GM23248 (cell line): Measurements from ENCODE around the gene ARHGEF28. TPM values are rescaled to one million over a fixed set of nuclear protein-coding genes. Genes with fewer than 3 reads are reported as not detected.
A peak's percentile ranks its signal among the peaks of the same experiment; 100 is the strongest.

ENCODE experiments used
- DNase-seq: peaks from one replicate; pipeline ENCODE4 v3.0.0-alpha.2; 2015
- H2AFZ ChIP-seq: fragments of 200-600 bp; sonication (generic); 2 replicates; pipeline ENCODE4 v1.6.1; 2016; ENCODE audit warnings: antibody characterized with exemption
- H3F3A ChIP-seq: fragments of 200-600 bp; sonication (generic); 2 replicates; pipeline ENCODE4 v1.6.1; 2016; ENCODE audit warnings: mild to moderate bottlenecking, antibody characterized with exemption, mixed run types; ENCODE audit not compliant: insufficient read depth
- H3K27ac ChIP-seq: fragments of 200-600 bp; sonication (generic); 2 replicates; pipeline ENCODE4 v1.5.1; 2016; ENCODE audit warnings: mild to moderate bottlenecking
- H3K27me3 ChIP-seq: fragments of 200-600 bp; sonication (generic); replicated peaks from 2 replicates; pipeline ENCODE4 v1.6.1; 2016; ENCODE audit warnings: mild to moderate bottlenecking; ENCODE audit not compliant: insufficient read depth
- H3K36me3 ChIP-seq: fragments of 200-600 bp; sonication (generic); 2 replicates; pipeline ENCODE4 v1.6.1; 2016; ENCODE audit warnings: low read depth, mild to moderate bottlenecking
- H3K4me1 ChIP-seq: fragments of 200-600 bp; sonication (generic); 2 replicates; pipeline ENCODE4 v1.6.1; 2016; ENCODE audit warnings: mild to moderate bottlenecking; ENCODE audit not compliant: insufficient read depth
- H3K4me2 ChIP-seq: fragments of 200-600 bp; sonication (generic); one replicate; pipeline ENCODE4 v1.6.1; 2016; ENCODE audit warnings: mild to moderate bottlenecking; ENCODE audit not compliant: unreplicated experiment
- H3K4me3 ChIP-seq: fragments of 200-600 bp; sonication (generic); 2 replicates; pipeline ENCODE4 v1.5.1; 2016; ENCODE audit warnings: mild to moderate bottlenecking
- H3K79me2 ChIP-seq: fragments of 200-600 bp; sonication (generic); 2 replicates; pipeline ENCODE4 v1.6.1; 2016; ENCODE audit warnings: mild to moderate bottlenecking; ENCODE audit not compliant: insufficient read depth
- H3K9ac ChIP-seq: fragments of 200-600 bp; sonication (generic); 2 replicates; pipeline ENCODE4 v1.6.1; 2016; ENCODE audit warnings: mild to moderate bottlenecking
- H3K9me2 ChIP-seq: fragments of 200-600 bp; sonication (generic); 2 replicates; pipeline ENCODE4 v1.6.1; 2016; ENCODE audit warnings: mixed run types, mild to moderate bottlenecking, moderate library complexity; ENCODE audit not compliant: insufficient read depth
- H3K9me3 ChIP-seq: fragments of 200-600 bp; sonication (generic); one replicate; pipeline ENCODE4 v1.6.1; 2017; ENCODE audit warnings: low read depth
- H4K20me1 ChIP-seq: fragments of 200-600 bp; sonication (generic); 2 replicates; pipeline ENCODE4 v1.6.0; 2016; ENCODE audit not compliant: insufficient read depth
- EZH2 ChIP-seq: fragments of 200-600 bp; sonication (generic); IDR thresholded peaks from 2 replicates; pipeline ENCODE4 v1.6.1; 2018; ENCODE audit warnings: antibody characterized with exemption, mild to moderate bottlenecking; ENCODE audit not compliant: insufficient read depth, poor library complexity, severe bottlenecking
- EZH2phosphoT487 ChIP-seq: fragments of 200-600 bp; sonication (generic); IDR thresholded peaks from 2 replicates; pipeline ENCODE4 v1.6.1; 2018; ENCODE audit warnings: antibody characterized with exemption, moderate library complexity, mild to moderate bottlenecking, low read depth; ENCODE audit not compliant: insufficient read depth
- WGBS, 2 experiments: methylation state at CpG; one replicate each; pipeline ENCODE4 v1.1.6; 2015 to 2017; ENCODE audit warnings: low lambda C conversion rate in 2 of 2, low coverage in 1 of 2; ENCODE audit errors: missing lambda C conversion rate in 2 of 2; 5-methylcytosine and 5-hydroxymethylcytosine counted together
- in situ Hi-C: fragments of 300-500 bp; cut with MboI; formaldehyde crosslinking; loops from 2 replicates; pipeline ENCODE4 v1.15.0; 2020
- polyA plus RNA-seq: library from polyadenylated mRNA; unstranded; fragments of >200 nt; fragmentation: Nextera tagmentation; extraction: Ambion mirVana; gene quantifications from 2 replicates; pipeline ENCODE4 v1.2.1, GENCODE V29; 2016
- total RNA-seq: library from RNA; depleted of rRNA; stranded (reverse); fragments of >200 nt; shearing (Covaris generic); gene quantifications from 2 replicates; pipeline ENCODE4 v1.2.3, GENCODE V29; 2014

The ARHGEF28 gene
- total and polyA plus RNA-seq, 2 experiments from 2014 or later: 5.0 to 9.6 TPM

- no peak overlapping the region for H3K9ac ChIP-seq
- H4K20me1 ChIP-seq: no peaks in the 10 kb centered on the region
- TF ChIP-seq EZH2 (no peak), EZH2phosphoT487 (no peak)
- H3K9me3 ChIP-seq: no peaks in the 10 kb centered on the region
- no peak overlapping the region for H3K4me3 ChIP-seq
- H3K36me3 ChIP-seq: no peaks in the 10 kb centered on the region
- no peaks in the 10 kb centered on the region for H3K79me2 ChIP-seq
- no peaks in the 10 kb centered on the region for H3K9me2 ChIP-seq
- H3K27ac ChIP-seq: no peak overlapping the region
- H3K27me3 ChIP-seq: no peaks in the 10 kb centered on the region
- DNase-seq: no peak
- no peak overlapping the region for H2AFZ ChIP-seq
- in situ Hi-C loops: no loop called here
- WGBS, 2 experiments: 91 to 95% methylated on average over 7 of the region's 7 CpGs
- peaks cover 60% of the 10 kb centered on the region for H3K4me1 ChIP-seq
- peaks cover 34% of the 10 kb centered on the region for H3F3A ChIP-seq
- no peak overlapping the region for H3K4me2 ChIP-seq
These were observed 199.2 kb downstream of the ARHGEF28 start for GRCh38 chr5:73825199-73825598.

DNA sequence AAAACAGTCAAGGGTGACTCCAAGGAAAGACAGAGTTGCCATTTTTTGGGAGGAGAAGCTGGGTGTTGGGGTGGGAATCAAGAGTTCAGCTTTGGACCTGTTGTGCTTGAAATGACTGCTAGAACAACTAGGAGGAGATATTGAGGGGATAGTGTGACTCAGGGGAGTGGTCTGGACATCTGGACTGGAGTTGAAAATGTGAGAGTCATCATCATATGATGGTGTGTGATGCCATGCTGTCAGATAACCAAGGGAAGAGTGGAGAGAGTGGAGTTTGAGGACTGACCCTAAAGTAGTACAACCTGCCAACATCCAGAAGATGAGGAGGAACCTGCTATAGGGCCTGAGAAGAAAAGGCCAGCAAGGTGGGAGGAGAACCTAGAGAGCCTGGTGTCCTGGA lies 199.7 kb downstream of the ARHGEF28 start:
- Histone ChIP-seq H3K4me2 (peak overlapping the region; percentile 61), H3F3A (peaks cover 34% of the 10 kb centered on the region), H3K9me2 (no peaks in the 10 kb centered on the region), H3K79me2 (no peaks in the 10 kb centered on the region), H3K27me3 (no peaks in the 10 kb centered on the region), H3K27ac (peak overlapping the region; percentile 81), H3K9me3 (no peaks in the 10 kb centered on the region), H4K20me1 (no peaks in the 10 kb centered on the region), H3K4me3 (no peak overlapping the region), H3K4me1 (peaks cover 55% of the 10 kb centered on the region), H3K36me3 (no peaks in the 10 kb centered on the region), H3K9ac (no peak overlapping the region), H2AFZ (no peak overlapping the region)
- DNase-seq: no peak
- no peak for TF ChIP-seq EZH2
- no peak for TF ChIP-seq EZH2phosphoT487
- in situ Hi-C loops: no loop called here

- Histone ChIP-seq H3K36me3 (no peaks in the 10 kb centered on the region), H3K4me1 (peaks cover 48% of the 10 kb centered on the region), H3K4me2 (peak overlapping the region; percentile 61), H3K9me2 (no peaks in the 10 kb centered on the region), H3K9ac (peak overlapping the region; percentile 56), H3K4me3 (peak overlapping the region; percentile 17), H3K79me2 (no peaks in the 10 kb centered on the region), H3K9me3 (no peaks in the 10 kb centered on the region), H3F3A (peaks cover 34% of the 10 kb centered on the region), H4K20me1 (no peaks in the 10 kb centered on the region), H3K27me3 (no peaks in the 10 kb centered on the region), H3K27ac (peak overlapping the region; percentile 81), H2AFZ (peak overlapping the region; percentile 31; the same call in 1 of the 2 replicates)
- 66 to 70% methylated on average over 7 of the region's 7 CpGs for WGBS, 2 experiments
- in situ Hi-C loops: no loop called here
- peak; percentile 89 for DNase-seq
- TF ChIP-seq EZH2phosphoT487 (no peak), EZH2 (no peak)
These were observed 200.5 kb downstream of the ARHGEF28 start for GRCh38 chr5:73826301-73827105.

- H3F3A ChIP-seq: peaks cover 34% of the 10 kb centered on the region
- H3K36me3 ChIP-seq: no peaks in the 10 kb centered on the region
- no peaks in the 10 kb centered on the region for H3K9me2 ChIP-seq
- peak overlapping the region; percentile 56 for H3K9ac ChIP-seq
- H4K20me1 ChIP-seq: no peaks in the 10 kb centered on the region
- peak overlapping the region; percentile 17 for H3K4me3 ChIP-seq
- TF ChIP-seq EZH2: no peak
- no peak for TF ChIP-seq EZH2phosphoT487
- 5 to 12% methylated on average over 1 of the region's 1 CpG for whole genome bisulfite sequencing, 2 experiments
- H3K27ac ChIP-seq: peak overlapping the region; percentile 81
- H3K4me2 ChIP-seq: peak overlapping the region; percentile 61
- peak; percentile 69 for DNase-seq
- H2AFZ ChIP-seq: peak overlapping the region; percentile 31; the same call in 1 of the 2 replicates
- peaks cover 43% of the 10 kb centered on the region for H3K4me1 ChIP-seq
- no peaks in the 10 kb centered on the region for H3K79me2 ChIP-seq
- H3K27me3 ChIP-seq: no peaks in the 10 kb centered on the region
- in situ Hi-C loops: no loop called here
- H3K9me3 ChIP-seq: no peaks in the 10 kb centered on the region
These were observed 201.1 kb downstream of the ARHGEF28 start for GRCh38 chr5:73827106-73827450.
